GM20000 (cell line): ENCODE data around the gene CRTAC1.

Experiments used
- DNase-seq: peaks from one replicate; pipeline ENCODE4 v3.0.0; 2012; ENCODE audit warnings: low spot score
- TF ChIP-seq, protein P1 (sequence below): IDR thresholded peaks from 2 replicates; pipeline ENCODE4 v1.5.1; 2012; ENCODE audit warnings: mild to moderate bottlenecking, control low read depth; ENCODE audit errors: extremely low read depth, missing control alignments

The CRTAC1 gene, protein sequence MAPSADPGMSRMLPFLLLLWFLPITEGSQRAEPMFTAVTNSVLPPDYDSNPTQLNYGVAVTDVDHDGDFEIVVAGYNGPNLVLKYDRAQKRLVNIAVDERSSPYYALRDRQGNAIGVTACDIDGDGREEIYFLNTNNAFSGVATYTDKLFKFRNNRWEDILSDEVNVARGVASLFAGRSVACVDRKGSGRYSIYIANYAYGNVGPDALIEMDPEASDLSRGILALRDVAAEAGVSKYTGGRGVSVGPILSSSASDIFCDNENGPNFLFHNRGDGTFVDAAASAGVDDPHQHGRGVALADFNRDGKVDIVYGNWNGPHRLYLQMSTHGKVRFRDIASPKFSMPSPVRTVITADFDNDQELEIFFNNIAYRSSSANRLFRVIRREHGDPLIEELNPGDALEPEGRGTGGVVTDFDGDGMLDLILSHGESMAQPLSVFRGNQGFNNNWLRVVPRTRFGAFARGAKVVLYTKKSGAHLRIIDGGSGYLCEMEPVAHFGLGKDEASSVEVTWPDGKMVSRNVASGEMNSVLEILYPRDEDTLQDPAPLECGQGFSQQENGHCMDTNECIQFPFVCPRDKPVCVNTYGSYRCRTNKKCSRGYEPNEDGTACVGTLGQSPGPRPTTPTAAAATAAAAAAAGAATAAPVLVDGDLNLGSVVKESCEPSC

GRCh38 chr10:98030093-98030821, at the start of gene CRTAC1:
TSS of gene CRTAC1 (minus strand) at chr10:98030621. CDS start at chr10:98030472, 149 bp downstream.
- DNase-seq = peak; percentile 43
- TF ChIP-seq, protein P1, sequence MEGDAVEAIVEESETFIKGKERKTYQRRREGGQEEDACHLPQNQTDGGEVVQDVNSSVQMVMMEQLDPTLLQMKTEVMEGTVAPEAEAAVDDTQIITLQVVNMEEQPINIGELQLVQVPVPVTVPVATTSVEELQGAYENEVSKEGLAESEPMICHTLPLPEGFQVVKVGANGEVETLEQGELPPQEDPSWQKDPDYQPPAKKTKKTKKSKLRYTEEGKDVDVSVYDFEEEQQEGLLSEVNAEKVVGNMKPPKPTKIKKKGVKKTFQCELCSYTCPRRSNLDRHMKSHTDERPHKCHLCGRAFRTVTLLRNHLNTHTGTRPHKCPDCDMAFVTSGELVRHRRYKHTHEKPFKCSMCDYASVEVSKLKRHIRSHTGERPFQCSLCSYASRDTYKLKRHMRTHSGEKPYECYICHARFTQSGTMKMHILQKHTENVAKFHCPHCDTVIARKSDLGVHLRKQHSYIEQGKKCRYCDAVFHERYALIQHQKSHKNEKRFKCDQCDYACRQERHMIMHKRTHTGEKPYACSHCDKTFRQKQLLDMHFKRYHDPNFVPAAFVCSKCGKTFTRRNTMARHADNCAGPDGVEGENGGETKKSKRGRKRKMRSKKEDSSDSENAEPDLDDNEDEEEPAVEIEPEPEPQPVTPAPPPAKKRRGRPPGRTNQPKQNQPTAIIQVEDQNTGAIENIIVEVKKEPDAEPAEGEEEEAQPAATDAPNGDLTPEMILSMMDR = no peak

GRCh38 chr10:98078774-98079173, 48.4 kb upstream of the CRTAC1 start:
- TF ChIP-seq, protein P1 = no peak

GRCh38 chr10:98077223-98077622, 46.8 kb upstream of the CRTAC1 start:
- no peak for DNase-seq
- TF ChIP-seq, protein P1 = no peak

More at GRCh38 chr10:98078774-98079173, 48.4 kb upstream of the CRTAC1 start:
- DNase-seq = no peak

GRCh38 chr10:98076086-98076485, 45.7 kb upstream of the CRTAC1 start:
- TF ChIP-seq, protein P1 = no peak
- DNase-seq = no peak

GRCh38 chr10:98074315-98074911, 44.0 kb upstream of the CRTAC1 start:
- TF ChIP-seq, protein P1 = no peak
- no peak for DNase-seq

- TF ChIP-seq, protein P1 = no peak
- DNase-seq = no peak
Observed at GRCh38 chr10:98067165-98067564, 36.7 kb upstream of the CRTAC1 start.

GRCh38 chr10:98063740-98064027, 33.3 kb upstream of the CRTAC1 start:
- no peak for DNase-seq
- TF ChIP-seq, protein P1 = no peak
